GM19099 (cell line): ENCODE measurements around the gene CLDN22.

ENCODE experiments used
- POLR2A ChIP-seq: IDR thresholded peaks from 3 replicates; pipeline ENCODE4 v1.6.1; 2011; ENCODE audit warnings: low read depth; ENCODE audit not compliant: insufficient read length; ENCODE audit errors: extremely low read depth

Gene CLDN22

GRCh38 chr4:183350317-183351071 is 30.4 kb upstream of the CLDN22 start:
- TF ChIP-seq POLR2A: no peak

- no peak for TF ChIP-seq POLR2A
Measured at GRCh38 chr4:183349673-183350072, 29.6 kb upstream of the CLDN22 start.

GRCh38 chr4:183348706-183349659 is 28.9 kb upstream of the CLDN22 start:
- no peak for TF ChIP-seq POLR2A

- no peak for TF ChIP-seq POLR2A
Measured at GRCh38 chr4:183348136-183348535, 28.1 kb upstream of the CLDN22 start.

- TF ChIP-seq POLR2A: no peak
Measured at GRCh38 chr4:183347566-183347965, 27.5 kb upstream of the CLDN22 start.

GRCh38 chr4:183347146-183347545 is 27.1 kb upstream of the CLDN22 start:
- no peak for TF ChIP-seq POLR2A

GRCh38 chr4:183345261-183345660 is 25.2 kb upstream of the CLDN22 start:
- no peak for TF ChIP-seq POLR2A

- no peak for TF ChIP-seq POLR2A
Measured at GRCh38 chr4:183344523-183345255, 24.6 kb upstream of the CLDN22 start.

- TF ChIP-seq POLR2A: no peak
Measured at GRCh38 chr4:183343730-183344129, 23.7 kb upstream of the CLDN22 start.

- TF ChIP-seq POLR2A: no peak
Measured at GRCh38 chr4:183342541-183343533, 22.8 kb upstream of the CLDN22 start.

- no peak for TF ChIP-seq POLR2A
Measured at GRCh38 chr4:183337833-183338232, 17.8 kb upstream of the CLDN22 start.

GRCh38 chr4:183337349-183337748 is 17.3 kb upstream of the CLDN22 start:
- no peak for TF ChIP-seq POLR2A

GRCh38 chr4:183335369-183335940 is 15.4 kb upstream of the CLDN22 start:
- no peak for TF ChIP-seq POLR2A

GRCh38 chr4:183333983-183334382 is 13.9 kb upstream of the CLDN22 start:
- TF ChIP-seq POLR2A: no peak
